ENCODE data around the gene GUCA2A. TPM values are rescaled to one million over a fixed set of nuclear protein-coding genes. Genes with fewer than 3 reads are reported as not detected.

The GUCA2A gene
- total and polyA plus RNA-seq, 2 of the 13 experiments (the other 11 are each of a cell fraction or from before 2014, with no cell fraction given) = not detected

GRCh38 chr1:42146626-42147320 lies 17.8 kb downstream of the GUCA2A start (continued):
- TF ChIP-seq KDM4B (CRISPR knock-in tag; IDR thresholded peaks at IDR 0.05) (no peak), ZC3H13 (CRISPR knock-in tag; IDR thresholded peaks at IDR 0.05) (no peak), IRX3 (CRISPR knock-in tag; IDR thresholded peaks at IDR 0.05; ENCODE audit: borderline replicate concordance, low read depth) (no peak), GPN1 (CRISPR knock-in tag; IDR thresholded peaks at IDR 0.05; ENCODE audit: borderline replicate concordance) (no peak), CEBPG (CRISPR knock-in tag; IDR thresholded peaks at IDR 0.05) (peak; percentile 78), FOXK1 (CRISPR knock-in tag; IDR thresholded peaks at IDR 0.05; ENCODE audit: borderline replicate concordance, low read depth) (no peak), EHMT2 (IDR thresholded peaks at IDR 0.05; ENCODE audit: borderline replicate concordance, low read depth, low read length) (no peak), THYN1 (CRISPR knock-in tag; IDR thresholded peaks at IDR 0.05; ENCODE audit: borderline replicate concordance, low read depth) (no peak), ZBTB42 (CRISPR knock-in tag; IDR thresholded peaks at IDR 0.05) (no peak), NFAT5 (CRISPR knock-in tag; IDR thresholded peaks at IDR 0.05) (no peak), NBN (conservative IDR thresholded peaks at IDR 0.05) (no peak), TBX2 (CRISPR knock-in tag; IDR thresholded peaks at IDR 0.05; ENCODE audit: borderline replicate concordance) (no peak; the same call in 1 of the 2 replicates), ZNF768 (CRISPR knock-in tag; IDR thresholded peaks at IDR 0.05) (no peak), SIN3B (IDR thresholded peaks at IDR 0.05; ENCODE audit: low read length) (no peak), SIN3A (IDR thresholded peaks at IDR 0.05; ENCODE audit: borderline replicate concordance, low read depth, low read length) (no peak), ZNF20 (CRISPR knock-in tag; IDR thresholded peaks at IDR 0.05) (no peak), MXI1 (IDR thresholded peaks at IDR 0.05; ENCODE audit: borderline replicate concordance, low read depth, low read length) (no peak), ZNF605 (CRISPR knock-in tag; IDR thresholded peaks at IDR 0.05) (no peak), ZKSCAN5 (CRISPR knock-in tag; IDR thresholded peaks at IDR 0.05) (no peak), ZMYM4 (CRISPR knock-in tag; IDR thresholded peaks at IDR 0.05) (no peak), ZNF546 (CRISPR knock-in tag; conservative IDR thresholded peaks at IDR 0.05) (no peak), MAFK (conservative IDR thresholded peaks at IDR 0.05 in 1 of 2, IDR thresholded peaks at IDR 0.05 in 1 of 2; ENCODE audit: low read length in 2 of 2) (no peak)
- TF ChIP-seq, protein P1, sequence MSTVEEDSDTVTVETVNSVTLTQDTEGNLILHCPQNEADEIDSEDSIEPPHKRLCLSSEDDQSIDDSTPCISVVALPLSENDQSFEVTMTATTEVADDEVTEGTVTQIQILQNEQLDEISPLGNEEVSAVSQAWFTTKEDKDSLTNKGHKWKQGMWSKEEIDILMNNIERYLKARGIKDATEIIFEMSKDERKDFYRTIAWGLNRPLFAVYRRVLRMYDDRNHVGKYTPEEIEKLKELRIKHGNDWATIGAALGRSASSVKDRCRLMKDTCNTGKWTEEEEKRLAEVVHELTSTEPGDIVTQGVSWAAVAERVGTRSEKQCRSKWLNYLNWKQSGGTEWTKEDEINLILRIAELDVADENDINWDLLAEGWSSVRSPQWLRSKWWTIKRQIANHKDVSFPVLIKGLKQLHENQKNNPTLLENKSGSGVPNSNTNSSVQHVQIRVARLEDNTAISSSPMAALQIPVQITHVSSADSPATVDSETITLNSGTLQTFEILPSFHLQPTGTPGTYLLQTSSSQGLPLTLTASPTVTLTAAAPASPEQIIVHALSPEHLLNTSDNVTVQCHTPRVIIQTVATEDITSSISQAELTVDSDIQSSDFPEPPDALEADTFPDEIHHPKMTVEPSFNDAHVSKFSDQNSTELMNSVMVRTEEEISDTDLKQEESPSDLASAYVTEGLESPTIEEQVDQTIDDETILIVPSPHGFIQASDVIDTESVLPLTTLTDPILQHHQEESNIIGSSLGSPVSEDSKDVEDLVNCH (CRISPR knock-in tag; IDR thresholded peaks at IDR 0.05) = no peak
- TF ChIP-seq, protein P2, sequence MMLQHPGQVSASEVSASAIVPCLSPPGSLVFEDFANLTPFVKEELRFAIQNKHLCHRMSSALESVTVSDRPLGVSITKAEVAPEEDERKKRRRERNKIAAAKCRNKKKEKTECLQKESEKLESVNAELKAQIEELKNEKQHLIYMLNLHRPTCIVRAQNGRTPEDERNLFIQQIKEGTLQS (CRISPR knock-in tag; IDR thresholded peaks at IDR 0.05) = no peak

Measured in HepG2 (cell line).